Measurements from ENCODE around the gene CAPN13.
A peak's percentile ranks its signal among the peaks of the same experiment; 100 is the strongest.

CAPN13 gene

DNA sequence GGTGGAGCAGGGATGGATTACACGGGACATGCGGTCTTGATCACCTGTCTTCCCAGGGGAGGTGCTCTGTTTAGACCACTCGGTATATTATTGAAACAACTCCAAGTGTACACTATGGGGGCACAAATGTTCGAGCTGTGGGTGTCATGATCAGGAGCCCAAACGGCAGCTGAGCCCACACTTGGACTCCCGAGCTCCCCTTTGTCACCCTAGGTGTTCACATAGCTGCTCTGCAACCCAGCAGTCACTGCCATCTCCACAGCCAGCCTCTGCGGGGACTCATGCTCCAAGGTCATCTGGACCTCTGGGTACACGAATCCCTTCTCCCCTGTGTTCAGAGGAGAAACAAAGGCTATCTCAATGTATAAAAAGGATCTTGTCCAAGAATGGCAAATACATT, 46.0 kb downstream of the CAPN13 start:
- no peak for DNase-seq

DNA sequence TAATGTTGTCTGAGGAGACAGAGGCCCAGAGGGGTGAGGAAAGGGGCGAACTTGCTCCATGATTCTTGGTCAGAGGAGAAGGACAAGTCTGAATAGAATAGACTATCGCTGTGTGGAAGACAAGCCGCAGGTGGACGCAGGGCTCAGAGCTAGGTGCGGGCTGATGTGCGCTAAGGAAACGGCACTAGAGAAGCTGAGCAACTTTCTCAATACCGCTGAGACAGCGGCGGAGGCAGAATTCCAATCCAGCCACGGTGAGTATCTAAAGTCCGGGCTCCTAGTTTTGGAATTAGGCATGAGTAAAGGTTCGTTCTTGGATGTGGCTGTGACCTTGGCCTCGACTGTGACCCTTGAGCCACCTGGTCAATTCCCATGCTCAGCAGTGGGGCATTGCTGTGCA, 47.8 kb downstream of the CAPN13 start:
- DNase-seq = no peak

GRCh38 chr2:30758191-30758651, 49.0 kb downstream of the CAPN13 start:
- DNase-seq = peak; percentile 12

GRCh38 chr2:30757749-30758148, 49.5 kb downstream of the CAPN13 start:
- no peak for DNase-seq

DNA sequence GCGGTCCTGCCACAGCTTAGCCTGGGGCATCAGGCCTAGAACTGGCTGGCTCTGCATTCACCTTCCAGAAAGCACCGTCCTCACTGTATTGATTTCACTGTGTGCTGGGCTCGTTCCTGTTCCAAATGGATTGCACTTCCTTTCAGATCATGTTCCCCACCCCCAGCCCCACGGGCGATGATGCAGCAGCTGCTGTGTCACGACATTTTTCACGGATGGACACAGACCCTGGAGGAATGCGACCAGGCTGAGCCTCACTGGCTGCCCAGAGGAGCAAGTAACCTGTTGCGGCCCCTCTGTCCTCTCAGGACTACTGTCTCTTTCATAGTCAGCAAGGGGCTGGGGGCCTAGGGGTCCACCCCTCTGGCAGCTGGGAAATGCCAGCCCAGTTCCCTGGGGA, 50.3 kb downstream of the CAPN13 start:
- DNase-seq = no peak

- DNase-seq = no peak
Observed at GRCh38 chr2:30756051-30756719, 51.1 kb downstream of the CAPN13 start.

GRCh38 chr2:30753630-30754029, 53.6 kb downstream of the CAPN13 start:
- no peak for DNase-seq

- no peak for DNase-seq
Observed at GRCh38 chr2:30752811-30753210, 54.4 kb downstream of the CAPN13 start.

- no peak for DNase-seq
Observed at GRCh38 chr2:30747206-30747605, 60.0 kb downstream of the CAPN13 start.

- no peak for DNase-seq
Observed at GRCh38 chr2:30744823-30745222, 62.4 kb downstream of the CAPN13 start.

GRCh38 chr2:30741576-30741975, 65.7 kb downstream of the CAPN13 start:
- no peak for DNase-seq

- no peak for DNase-seq
Observed at GRCh38 chr2:30738141-30738911, 68.9 kb downstream of the CAPN13 start.

- DNase-seq = no peak
Observed at GRCh38 chr2:30737326-30737610, 70.0 kb downstream of the CAPN13 start.

- no peak for DNase-seq
Observed at GRCh38 chr2:30736461-30737325, 70.6 kb downstream of the CAPN13 start.

DNA sequence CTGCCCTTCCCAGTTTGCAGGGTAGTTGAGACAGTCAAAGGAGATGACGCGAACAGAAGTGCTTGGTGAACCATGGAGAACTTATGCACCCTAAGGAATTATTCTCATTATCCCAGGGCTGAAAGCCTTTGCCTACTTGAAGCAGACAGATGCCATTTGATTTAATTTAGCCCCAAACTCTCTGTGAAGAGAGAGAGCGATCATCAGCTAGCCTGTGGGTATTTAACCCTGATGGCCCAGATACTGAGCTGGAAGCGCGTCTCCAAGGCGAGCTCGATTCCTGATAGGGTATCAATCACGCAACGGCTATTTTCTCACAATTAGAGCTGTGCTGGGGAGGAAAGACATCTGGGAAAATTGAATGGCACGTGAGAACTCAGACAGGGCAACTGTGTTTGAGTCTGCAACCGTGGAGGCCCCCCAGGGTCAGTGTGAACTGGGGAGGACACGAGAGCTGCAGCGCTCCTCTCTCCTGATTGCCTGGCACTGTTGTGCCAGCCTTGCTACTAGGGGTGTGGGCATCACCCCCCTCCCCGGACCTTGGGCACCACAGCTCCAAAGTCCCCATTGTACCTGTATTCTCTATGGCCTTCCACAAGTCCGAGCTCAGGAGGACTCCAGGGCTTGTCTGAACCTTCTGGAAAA, 73.2 kb downstream of the CAPN13 start:
- no peak for DNase-seq

DNA sequence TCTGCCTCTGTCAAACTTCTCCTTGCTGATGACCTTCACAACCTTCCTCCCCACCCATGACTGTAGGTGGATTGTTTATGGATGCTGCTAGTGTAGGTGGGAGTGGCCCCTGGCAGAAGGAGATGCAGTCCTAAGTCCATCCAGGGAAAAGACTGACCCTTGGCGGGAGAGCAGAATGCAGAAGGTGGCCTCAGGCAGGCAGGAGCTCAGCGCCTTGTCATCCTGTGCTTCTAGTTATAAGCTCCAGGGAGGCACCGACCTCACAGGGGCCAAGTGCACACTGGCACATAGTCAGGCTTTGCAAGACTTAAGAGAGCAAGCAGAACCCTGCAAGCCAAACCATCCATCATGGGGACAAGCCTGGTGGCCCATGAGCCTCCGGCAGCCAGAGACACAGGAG, 74.4 kb downstream of the CAPN13 start:
- DNase-seq = no peak

DNA sequence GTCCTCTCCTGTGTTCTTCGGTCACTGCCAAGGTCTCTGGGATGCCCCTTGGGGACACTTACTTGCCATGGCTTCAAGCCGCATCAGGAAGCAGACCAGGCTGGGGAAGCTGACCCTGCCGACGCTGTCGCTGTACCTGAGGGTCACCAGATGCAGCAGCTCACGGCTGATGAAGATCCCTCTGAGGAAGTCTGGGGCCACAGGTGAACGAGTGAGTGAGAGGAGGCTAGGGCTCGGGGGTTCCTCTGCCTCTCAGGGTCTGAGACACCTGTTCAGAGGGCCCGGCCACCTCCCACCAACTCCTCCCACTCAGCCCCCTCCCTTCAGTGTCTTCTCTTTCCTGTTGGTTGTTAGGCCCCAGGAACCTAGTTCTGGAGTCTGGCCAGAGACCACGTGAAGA, 74.9 kb downstream of the CAPN13 start:
- DNase-seq = no peak

GRCh38 chr2:30731706-30732105, 75.5 kb downstream of the CAPN13 start:
- no peak for DNase-seq

DNA sequence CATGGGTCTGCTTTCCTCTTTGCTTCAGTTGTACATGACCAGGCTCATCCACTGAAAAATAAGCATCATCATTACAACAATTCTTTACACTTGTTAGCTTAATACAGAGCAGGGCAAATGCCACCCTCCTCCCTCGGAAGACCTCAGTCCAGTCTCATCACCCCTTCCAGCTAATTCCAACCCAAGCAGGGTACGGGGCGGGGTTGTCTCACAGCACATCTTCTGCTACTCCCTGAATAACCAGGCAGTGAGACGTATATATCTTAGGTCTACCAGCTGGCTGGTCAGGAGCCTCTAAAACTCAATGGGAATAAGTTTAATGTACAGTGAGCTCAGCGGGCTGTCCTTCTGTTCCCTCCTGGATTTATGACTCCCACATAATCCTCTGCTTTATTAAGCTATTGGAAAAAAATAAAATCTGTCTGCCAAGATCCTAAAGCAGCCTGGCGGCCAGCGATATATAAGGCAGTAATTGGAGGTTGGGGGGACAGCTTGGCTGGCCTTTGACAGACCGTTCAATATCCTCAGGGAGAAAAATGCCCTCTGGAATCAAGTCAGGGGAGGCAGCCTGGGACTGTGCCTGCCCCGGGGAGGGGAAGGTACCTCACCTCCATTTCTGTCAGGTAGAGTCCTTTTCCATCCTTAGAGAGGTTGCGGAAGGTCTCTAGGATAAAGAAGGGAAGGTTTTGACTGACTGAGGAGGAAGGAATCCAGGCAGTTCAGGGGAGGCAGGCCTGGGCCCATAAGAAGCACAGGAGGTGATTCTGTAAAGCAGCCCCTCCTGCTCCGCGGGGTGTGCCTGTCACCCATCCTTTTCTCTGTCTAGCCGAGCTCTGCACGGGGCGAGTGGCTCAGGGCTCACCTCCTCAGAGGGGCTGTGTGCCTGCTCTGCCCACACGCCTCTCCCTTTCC, 76.3 kb downstream of the CAPN13 start:
- DNase-seq = no peak

DNA sequence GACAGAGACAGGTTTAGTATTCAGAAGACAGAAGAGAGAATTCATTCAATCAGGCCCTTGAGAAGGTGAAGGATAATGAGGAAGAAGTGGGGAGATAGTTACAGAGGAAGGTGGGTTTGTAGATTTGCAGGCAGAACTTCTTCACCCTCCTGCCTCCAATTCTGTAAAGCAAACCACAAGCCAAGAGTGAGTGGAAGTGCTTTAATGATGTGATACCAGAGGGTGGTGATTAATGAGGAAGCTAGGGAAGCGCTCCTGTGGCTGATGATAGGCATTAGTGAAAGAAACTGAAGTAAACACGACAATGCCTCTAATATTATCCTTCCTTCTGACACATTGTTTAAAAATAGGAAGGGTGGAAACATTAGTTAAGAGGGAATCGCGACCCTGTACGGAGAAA, 78.2 kb downstream of the CAPN13 start:
- no peak for DNase-seq

DNA sequence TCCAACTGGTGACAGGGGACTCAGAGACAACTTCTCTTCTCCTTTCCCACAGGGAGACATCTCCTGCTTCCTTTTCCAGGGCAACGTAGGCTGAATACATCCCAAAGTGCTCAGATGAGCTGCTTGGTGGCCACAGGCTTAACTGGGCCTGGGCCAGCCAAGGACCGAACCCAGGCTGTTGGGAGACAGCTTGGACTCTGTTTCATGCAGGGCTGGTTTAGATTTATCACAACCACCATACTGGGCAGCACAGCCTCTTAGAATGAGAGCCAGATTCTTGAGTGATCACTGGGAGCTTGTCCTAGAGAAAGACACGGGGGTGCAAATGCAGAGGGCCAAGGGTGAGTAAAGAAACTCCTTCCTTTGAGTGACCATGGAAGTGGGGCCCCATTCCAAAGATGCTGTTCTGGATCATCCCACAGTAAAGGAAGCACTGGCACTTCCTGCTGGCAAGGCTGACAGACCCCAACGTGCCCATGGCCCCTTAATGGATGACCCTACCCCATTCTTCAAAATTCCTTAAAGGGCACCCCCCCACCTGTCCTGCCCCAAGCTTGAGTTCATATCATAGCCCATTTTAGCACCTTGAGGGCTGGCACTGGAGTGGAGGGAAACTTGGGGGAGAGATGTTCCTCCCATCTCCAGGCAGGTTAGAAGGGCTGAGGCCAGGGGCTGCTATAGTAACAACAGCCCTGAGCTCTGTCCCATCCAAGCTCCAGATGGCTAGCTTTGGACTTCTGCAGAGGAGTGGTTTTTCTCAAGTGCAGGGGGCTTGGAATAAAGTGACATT, 84.1 kb downstream of the CAPN13 start:
- DNase-seq = no peak

All from NCI-H1694 treated with DMSO at 0.1 percent for 48 hours (cell line).